Omental fat pad (tissue), 4 donors: Measurements from ENCODE around the gene YY1. TPM values are rescaled to one million over a fixed set of nuclear protein-coding genes. Genes with fewer than 3 reads are reported as not detected.

Experiments
- ATAC-seq: fragments of 150-250 bp; one replicate; pipeline ENCODE4 v1.9.1; 2016; ENCODE audit warnings: mild to moderate bottlenecking, moderate library complexity; ENCODE audit not compliant: low FRiP score
- DNase-seq: peaks from one replicate; pipeline ENCODE4 v3.0.0-alpha.2; 2019; ENCODE audit warnings: low spot score
- CTCF ChIP-seq, 3 donors: fragments of 450-650 bp; IDR thresholded peaks; one replicate each; pipeline ENCODE4 v1.5.1; 2016 to 2017; ENCODE audit warnings: antibody characterized with exemption in 3 of 3, mild to moderate bottlenecking in 3 of 3, moderate library complexity in 2 of 3
- total RNA-seq, 4 donors: library from RNA; depleted of rRNA; stranded (reverse); fragments of >200 nt; gene quantifications; one replicate each; pipeline ENCODE4 v1.1.0, GENCODE V29; 2016

YY1 gene
- 10 to 100 TPM; 45.1 to 55.5 (median 48.6) TPM for total RNA-seq

GRCh38 chr14:100238419-100239210, at the start of gene YY1:
Gene YY1 (plus strand): TSS chr14:100239144. CDS start chr14:100239245, 101 bp downstream.
- DNase-seq (peak; percentile 85), ATAC-seq (peak; percentile 84)
- no peak for TF ChIP-seq CTCF (IDR thresholded peaks at IDR 0.05)

GRCh38 chr14:100190126-100190525, 48.8 kb upstream of the YY1 start:
- ATAC-seq (no peak), DNase-seq (no peak)
- no peak for TF ChIP-seq CTCF (IDR thresholded peaks at IDR 0.05)

- TF ChIP-seq CTCF (IDR thresholded peaks at IDR 0.05) = no peak
- no peak for ATAC-seq
- DNase-seq = no peak
These were observed 47.2 kb upstream of the YY1 start for GRCh38 chr14:100191584-100192249.

GRCh38 chr14:100192250-100192671, 46.7 kb upstream of the YY1 start:
- DNase-seq = no peak
- no peak for ATAC-seq
- no peak for TF ChIP-seq CTCF (IDR thresholded peaks at IDR 0.05)

GRCh38 chr14:100192672-100193416, 46.1 kb upstream of the YY1 start:
- ATAC-seq = peak; percentile 100
- TF ChIP-seq CTCF (IDR thresholded peaks at IDR 0.05) = peak in 2 of 3 donors; percentile 13 to 82
- DNase-seq = peak; percentile 99

GRCh38 chr14:100193417-100194357, 45.3 kb upstream of the YY1 start:
- DNase-seq (no peak), ATAC-seq (no peak)
- no peak for TF ChIP-seq CTCF (IDR thresholded peaks at IDR 0.05)
